Endometrium (tissue), 2 donors: ENCODE measurements around the gene CD68.
"Not testable (repeated sequence)": the region's sequence is repeated elsewhere in the genome, so short reads cannot be mapped to it uniquely, and the experiment has no call there.

Experiments used
- FAIRE-seq: peaks from 2 replicates; lab custom pipeline; 2012; peaks lifted over from hg19 to GRCh38; lab: Jason Lieb, UNC
- donor health status: control.
- donor health status: control.

CD68 gene

DNA sequence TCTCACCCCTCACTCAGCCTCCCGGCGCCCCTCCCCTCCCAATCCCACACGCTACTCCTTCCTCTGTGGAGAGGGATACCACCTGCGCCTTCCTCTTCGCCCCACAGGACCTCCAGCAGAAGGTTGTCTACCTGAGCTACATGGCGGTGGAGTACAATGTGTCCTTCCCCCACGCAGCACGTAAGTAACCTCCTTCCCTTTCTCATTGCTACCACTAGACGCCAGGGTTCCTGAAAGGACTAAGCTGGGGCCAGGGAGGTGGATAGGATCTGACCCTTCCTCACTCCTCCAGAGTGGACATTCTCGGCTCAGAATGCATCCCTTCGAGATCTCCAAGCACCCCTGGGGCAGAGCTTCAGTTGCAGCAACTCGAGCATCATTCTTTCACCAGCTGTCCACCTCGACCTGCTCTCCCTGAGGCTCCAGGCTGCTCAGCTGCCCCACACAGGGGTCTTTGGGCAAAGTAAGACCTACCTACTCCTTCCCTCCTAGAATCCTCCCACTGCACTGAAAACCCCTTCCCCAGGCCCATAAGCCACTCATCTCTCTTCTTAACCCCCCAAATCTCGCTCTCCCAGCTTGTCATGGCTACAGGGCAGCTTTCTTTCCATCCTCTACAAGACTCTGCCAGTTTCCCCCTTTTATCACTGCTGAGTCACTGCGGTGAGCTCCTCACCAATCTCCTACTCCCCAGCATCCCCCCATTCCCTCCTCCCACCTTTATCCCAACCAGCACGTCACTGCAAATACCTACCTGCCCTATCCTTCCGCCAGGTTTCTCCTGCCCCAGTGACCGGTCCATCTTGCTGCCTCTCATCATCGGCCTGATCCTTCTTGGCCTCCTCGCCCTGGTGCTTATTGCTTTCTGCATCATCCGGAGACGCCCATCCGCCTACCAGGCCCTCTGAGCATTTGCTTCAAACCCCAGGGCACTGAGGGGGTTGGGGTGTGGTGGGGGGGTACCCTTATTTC lies 1.5 kb downstream of the CD68 start:
- no peak for FAIRE-seq

DNA sequence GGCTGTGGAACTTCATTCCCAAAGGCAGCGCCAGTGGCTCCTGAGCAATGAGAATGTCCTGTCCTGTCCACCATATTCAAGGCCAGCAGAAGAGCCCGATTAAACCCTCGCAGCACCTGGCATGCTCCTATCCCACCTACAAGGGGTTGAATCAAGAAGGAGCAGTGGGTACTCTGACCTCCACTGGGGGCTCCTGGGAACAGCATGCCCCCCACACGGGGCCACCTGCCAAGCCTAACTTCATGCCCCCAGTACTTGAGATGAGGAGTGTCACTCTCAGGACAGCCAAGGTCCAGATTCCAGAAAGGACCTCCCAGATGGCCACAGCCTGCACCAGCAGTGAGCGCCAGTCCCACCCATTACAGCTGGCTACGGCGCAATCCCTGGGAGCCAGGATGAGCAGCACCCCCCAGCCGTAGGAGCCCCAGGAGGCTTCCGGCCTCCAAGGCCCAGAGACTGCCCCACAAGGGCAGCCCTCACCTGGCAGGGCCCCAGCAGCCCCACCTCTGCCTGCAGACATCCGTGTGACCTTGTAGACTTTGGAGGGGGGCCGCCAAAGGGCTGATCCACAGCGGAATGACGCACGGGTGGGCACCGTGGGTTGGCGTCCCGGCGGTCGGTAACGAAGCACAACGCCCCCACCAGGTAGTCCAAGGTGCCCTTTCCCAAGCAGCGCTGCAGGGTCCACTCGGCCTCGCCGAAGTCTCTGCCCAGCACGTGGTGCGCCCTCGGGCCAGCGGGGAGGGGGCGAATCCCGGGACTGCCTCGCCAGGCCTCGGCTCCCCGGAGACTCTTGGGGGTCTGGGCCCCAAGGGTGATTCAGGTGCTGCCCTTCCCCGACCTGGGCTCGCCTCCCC lies 3.2 kb downstream of the CD68 start:
- no peak for FAIRE-seq

DNA sequence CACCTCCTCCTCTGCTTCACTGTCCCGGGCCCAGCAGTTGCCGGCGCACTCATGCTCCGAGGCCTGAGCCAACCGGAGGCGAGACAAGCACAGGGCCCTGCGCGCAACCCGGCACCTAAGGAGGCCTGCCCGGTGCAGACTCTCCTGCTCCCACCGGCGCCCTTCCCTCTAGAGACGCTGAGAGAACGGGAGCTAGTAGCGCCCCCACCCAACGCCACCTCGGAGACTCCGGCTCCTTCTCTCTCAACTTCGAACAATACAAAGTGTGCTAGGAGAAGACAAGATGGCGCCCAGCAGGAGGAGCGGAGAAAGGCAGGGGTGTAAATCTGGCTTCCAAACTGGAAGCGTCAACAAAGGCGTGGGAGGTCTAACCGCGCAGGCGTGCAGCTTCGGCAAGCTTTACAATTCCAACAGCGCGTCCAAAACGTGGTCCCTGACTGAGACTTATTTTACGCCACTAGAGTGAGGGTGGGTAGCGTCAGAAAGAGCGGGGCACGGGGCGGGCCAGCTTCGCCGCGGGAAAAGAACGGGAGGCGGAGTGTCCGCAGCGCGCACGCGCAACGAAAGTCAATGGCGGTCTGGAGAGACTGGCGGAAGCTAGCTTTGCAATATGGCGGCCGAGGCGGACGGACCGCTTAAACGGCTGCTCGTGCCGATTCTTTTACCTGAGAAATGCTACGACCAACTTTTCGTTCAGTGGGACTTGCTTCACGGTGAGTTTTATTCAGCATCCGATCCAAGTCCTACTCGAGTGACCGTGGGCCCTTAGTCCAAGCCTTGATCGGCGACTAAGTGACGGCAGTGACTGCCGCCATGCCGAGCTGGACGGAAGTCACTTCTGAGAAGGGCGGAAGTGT lies 4.0 kb downstream of the CD68 start, which contains the start of gene MPDU1:
Gene MPDU1, plus strand, starts transcription at position 600 of the 857 bp plus-strand sequence. Its CDS starts 11 bp downstream, at position 611.
- FAIRE-seq = peak; percentile 93

DNA sequence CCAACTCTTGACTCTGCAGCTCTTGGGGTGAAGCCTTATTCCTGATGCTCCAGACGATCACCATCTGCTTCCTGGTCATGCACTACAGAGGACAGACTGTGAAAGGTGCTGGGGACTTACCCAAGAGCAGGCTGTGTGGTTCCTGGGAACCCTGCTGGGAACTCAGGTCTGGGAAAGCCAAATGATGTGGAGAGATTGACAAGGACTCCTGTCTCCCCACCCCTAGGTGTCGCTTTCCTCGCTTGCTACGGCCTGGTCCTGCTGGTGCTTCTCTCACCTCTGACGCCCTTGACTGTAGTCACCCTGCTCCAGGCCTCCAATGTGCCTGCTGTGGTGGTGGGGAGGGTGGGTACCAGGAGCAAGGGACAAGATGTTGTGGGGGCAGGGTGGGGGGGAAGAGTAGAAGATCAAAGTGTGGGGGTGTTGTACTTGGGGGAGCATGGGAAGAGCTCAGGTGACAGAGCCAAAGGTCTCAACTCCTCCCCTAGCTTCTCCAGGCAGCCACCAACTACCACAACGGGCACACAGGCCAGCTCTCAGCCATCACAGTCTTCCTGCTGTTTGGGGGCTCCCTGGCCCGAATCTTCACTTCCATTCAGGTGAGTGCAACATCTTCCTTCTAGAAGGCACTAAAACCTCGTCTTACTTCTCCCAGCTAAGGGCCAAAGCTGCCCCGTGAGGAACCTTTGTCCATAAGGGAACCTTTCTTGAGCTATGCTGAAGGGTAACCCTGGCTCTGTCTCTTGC lies 7.4 kb downstream of the CD68 start:
- no peak for FAIRE-seq

DNA sequence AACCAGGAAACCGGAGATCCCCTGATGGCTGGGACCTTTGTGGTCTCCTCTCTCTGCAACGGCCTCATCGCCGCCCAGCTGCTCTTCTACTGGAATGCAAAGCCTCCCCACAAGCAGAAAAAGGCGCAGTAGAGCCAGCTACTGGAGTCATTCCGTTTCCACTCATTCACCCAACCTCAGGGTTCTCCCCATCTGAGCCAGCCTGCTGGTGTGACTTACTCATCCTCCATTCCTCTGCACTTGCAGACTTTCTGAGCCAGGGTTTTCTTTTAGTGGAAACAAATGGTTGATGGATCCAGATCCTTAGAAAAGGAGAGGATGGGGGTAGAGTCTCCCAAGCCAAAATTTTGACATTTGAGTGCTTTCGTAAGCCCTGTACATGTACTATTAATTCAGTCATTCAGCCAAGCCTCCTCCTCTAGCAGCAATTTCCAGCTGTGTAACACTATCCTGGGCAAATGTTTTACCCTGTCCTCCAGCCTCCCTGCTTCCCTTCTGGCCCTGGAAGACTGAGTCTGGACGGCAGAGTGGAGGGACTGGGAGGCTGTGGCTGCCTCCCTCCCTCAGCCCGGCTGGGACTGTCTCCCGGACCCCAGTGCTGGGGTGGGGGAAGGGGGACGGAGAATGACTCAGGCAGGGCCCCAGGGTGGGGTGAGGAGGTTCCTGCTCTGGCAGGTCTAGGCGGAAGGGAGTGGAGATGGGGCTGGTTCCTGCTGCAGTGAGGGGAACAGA lies 8.1 kb downstream of the CD68 start:
- no peak for FAIRE-seq

DNA sequence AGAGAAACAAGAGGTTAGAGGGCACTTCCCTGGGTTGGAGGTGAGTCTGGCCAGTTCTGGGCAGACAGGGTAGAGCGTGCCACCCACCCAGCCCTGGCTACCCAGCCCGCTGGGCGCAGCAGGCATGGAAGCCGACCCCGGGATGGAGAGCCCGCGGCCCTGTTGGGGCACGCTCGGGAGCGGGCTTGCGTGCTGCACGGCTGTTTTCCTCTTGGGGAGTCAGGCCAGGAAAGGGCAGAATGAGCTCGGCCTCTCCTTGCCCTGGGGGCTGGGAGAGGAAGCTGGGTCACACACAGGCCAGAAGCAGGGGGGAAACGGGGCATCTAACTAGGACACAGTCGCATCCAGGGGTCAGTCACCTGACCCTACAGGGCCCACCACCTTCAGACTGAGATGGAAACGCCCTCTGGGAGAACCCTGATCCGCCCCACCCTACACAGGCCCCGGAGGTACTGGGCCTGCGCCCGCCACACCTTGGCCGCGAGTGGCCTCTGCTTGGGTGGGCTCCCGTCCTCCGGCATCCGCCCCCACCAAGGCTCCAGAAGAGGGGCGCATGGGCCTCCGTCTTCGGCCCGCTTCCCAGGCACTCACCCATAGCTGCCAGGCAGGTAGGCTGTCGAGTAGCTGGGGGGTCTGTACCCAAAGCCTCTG lies 9.2 kb downstream of the CD68 start:
- no peak for FAIRE-seq

DNA sequence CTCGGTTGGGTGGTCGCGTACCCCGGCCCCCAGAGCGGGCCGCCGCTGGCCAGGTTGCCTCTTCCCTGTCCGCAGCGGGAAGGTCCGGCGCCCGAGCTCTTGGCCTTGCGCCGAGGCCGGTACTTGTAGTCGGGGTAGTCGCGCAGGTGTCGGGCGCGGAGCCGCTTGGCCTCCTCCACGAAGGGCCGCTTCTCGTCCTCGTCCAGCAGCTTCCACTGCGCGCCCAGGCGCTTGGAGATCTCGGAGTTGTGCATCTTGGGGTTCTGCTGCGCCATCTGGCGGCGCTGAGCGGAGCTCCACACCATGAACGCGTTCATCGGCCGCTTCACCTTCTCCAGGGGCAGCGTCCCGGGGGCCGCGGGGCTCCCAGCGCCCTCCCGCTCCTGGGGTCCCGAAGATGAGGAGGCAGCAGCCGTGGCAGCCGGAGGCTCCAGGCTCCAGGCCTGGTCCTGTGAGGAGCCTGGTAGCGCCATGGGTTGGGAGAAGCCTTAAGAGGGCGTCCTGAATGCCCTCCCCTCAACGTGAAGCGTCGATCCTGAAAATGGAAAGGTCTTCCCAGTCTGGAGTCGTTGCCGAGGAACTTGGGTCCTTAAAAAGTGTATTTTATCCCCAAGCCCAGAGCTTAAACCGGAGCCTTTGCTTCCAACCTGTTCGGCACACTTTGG lies 9.9 kb downstream of the CD68 start:
- FAIRE-seq = no peak

DNA sequence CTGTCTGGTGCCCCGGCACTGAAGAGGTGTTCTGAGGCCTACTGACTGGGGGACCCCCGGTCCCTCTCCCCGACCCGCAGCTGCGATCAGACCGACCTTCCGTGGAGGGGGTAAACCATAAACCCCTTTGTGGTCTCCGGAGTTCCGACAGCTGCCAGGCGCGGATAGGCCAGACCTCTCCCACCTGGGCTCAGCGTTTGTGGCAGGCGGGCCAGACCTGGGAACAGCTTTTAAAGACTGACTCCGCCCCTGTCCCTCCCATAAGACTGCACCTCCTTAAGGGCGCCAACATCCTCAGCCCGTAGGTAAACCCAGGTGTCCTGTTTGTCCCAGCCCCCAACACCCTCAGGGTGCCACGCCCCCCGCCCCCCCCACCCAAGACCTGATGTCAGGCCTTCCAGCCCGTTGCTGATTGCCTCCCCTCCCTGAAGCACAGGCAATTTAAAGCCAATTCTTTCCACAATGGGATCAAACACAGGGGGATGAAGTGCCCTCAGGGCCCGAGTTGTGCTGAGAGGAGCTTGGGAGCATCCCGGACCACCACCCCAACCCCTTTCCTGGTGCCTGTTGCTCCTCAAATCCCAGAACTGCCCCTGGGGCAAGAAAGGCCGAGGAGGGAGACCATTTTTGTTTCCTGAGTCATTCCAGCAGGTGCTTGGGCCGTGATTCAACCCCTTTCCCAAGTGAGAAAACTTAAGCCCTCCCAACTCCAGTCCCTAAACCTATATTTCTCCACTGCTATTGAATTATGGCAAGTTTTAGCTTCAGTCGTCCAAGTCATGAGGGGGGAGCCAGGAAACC lies 10.7 kb downstream of the CD68 start, which contains the start of gene SOX15:
Gene SOX15, minus strand, starts transcription at position 204 of the 801 bp plus-strand sequence. CDS start 418 bp downstream, outside the sequence.
- FAIRE-seq = no peak

DNA sequence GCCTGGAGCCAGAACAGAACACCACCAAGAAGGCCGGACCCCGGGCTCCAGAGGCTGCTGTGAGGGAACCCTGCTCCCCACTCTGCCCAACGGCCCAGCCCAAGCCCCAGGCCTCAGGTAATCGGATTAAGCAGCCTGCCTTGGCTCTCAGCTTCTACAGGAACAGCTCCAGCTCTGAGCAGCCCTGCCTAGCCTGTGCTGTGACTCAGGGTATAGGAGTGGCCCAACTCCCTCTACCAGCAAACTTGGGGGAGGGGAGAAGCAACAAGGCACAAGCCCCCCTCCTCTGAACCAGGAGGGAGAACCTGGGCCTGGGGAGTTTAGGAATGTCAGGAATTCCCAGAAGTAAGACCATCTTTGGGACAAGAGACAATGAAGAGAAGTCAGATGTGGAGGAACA lies 11.3 kb downstream of the CD68 start:
- no peak for FAIRE-seq

DNA sequence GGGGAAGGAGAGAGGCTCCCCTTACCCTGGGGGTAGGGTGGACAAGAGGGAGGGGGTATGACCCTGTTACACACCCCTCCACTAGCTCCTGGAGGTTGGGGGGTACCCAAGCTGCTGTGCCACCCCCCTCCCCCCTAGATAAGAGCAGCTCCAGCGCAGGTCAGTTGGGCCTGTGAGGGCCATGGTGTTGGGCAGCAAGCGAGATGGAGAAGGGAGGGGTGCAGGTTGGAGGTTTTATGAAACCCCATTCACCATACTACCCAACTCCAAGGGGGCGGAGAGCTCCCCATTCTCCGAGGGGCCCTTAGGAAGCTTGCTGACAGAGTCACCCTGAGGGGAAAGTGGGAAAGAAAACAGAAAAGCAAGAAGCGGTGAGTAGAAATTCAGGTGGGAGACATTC lies 12.2 kb downstream of the CD68 start:
- no peak for FAIRE-seq

DNA sequence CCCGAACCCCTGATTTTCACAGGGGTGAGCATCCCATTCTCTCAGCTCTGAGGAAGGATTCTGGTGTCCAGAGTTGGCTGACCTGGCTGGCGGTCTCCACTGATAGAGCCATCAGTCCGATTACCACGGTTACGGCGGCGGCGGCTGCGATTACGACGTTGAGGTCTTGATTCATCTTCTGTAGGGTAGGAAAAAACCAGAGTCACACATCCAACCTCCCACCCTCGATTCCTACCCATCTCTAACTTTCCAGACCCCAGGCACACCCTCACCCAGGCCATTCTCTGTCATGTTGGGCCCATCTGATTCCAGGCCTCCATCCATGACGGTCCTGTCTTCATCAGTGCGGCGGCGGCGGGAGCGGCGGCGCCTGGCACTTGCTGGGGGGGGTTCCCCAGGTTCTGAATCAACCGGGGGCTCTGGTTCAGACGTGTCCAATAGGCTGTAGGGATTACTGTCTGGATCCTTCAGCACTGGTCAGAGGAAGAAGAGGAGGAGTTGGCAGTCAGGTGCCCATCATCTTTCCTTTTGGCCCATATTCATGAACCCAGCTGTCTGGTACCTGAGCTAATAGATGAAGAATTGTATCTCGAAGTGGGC lies 13.1 kb downstream of the CD68 start:
- FAIRE-seq = no peak

DNA sequence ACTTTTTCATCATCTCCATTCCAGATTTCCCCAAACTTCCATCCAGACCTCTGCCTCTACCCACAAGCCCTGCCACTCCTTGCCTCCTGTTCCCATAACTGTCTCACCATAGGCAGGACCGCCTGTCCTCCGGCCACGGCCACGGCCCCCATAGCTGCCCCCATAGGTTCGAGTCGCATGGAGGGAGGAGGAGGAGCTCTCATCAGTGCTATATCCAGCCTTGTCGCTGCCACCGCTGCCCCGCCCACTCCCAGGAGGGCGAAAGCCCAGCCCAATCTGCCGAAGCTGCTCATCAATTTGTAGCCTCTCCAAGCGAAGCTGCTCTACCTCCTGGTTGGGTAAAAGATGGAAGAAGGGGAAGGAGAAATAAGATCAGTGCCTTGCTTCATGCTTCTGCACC lies 13.9 kb downstream of the CD68 start:
- no peak for FAIRE-seq

DNA sequence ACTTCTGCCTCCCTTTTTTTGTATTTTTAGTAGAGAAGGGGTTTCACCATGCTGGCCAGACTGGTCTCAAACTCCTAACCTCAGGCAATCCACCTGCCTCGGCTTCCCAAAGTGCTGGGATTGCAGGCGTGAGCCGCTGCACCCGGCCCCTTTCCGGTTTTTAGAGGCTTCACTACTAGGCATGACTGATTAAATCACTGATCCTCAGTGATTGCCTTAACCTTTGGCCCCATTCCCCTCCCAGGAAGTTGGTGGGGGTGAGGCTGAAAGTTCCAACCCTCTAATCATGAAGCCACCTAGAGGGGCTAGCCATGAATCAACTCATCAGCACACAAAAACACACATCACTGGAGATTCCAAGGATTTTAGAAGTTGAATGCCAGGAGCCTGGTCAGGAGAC lies 18.1 kb downstream of the CD68 start:
- not testable (repeated sequence) for FAIRE-seq

DNA sequence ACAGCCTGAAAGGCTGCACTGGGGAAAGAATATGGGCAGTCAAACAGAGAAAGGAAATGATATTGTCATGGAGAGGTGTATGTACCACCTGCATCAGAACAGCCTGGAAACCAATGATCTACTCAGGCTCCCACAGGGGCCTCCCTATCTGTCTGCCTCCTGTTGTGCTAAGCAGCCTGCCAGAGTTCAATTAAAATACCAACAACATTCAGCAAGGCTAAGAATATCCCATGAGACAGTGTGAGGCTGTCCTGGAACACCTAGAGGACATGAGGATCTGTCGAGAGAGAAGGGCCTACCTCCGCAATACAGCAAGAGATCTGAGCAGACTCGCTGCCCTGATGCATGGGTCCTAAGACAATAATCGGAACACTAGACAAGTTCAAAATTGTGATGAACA lies 26.8 kb downstream of the CD68 start:
- FAIRE-seq = no peak

DNA sequence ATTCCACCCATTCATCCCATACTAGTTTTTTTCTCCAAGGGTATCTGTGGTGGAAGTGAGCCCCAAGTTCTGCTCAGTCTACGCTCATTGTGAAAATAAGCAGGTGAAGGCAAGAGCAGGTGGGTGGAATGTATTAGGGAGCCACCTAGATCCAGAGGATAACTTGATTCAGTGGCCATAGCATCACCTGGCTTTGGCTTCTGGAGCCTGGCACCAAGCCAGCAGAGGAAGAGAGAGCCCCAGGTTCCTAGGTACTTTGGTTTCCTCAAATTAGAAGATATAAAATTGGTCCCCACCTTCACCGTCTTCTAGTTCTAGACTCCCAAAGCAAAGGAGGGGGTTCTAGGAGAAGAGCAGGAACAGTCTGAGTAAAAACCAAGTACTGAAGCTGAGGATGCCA lies 31.2 kb downstream of the CD68 start:
- FAIRE-seq = no peak

DNA sequence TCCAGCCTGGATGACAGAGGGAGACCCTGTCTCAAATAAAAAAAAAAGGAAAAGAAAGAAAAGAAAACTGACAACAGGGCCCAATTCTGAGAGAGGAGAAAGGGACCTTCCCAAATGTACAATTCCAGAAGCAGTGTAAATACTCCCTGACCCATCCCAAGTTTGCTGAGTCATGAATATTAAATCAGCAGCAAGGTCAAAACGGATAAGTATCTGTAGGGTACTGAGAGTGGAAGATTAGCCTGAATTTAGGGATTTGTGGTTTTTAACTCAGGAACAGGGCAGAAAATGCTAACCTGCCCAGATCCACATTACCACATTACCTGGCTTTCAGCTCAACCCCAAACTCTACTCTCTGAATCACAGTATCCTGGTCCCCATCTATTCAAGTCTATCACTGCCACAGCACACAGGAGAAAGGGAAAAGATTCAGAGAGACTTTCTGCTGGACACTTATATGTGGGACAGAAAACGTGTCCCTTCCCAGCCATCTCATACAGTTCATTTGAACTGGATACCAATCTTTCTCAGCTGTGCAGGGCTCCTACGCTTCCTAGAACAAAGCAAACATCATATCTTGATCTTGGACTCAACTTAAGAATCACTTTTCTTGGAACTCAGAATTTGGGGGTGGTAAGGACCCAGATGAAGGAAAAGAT lies 32.3 kb downstream of the CD68 start:
- no peak for FAIRE-seq

DNA sequence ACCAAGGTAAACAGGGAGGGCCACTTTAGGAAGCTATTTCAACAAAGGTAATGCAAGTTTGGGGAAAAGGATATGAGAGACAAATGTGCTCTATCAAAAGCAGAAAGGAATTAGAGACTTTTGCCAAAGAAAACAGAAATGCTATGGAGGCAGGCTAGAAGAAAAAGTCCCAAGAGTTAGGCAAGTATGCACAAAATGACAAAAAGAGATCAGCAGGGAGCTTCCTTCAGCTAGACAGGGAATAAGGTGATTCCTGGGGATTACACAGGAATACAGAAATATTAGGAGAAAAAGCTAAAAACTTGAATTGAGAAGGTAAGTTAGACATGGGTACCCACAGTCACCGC lies 32.8 kb downstream of the CD68 start:
- FAIRE-seq = no peak
